Skin epidermis (tissue), 12 donors: ENCODE data around the gene SYNPR.
A peak's percentile ranks its signal among the peaks of the same experiment; 100 is the strongest.

Experiments
- H3K27ac ChIP-seq, 21 experiments: fragments of 200-600 bp; sonication (generic) in 11 of 21; one replicate each; pipeline ENCODE4 v1.5.0; 2020; ENCODE audit warnings: mild to moderate bottlenecking in 3 of 21, inconsistent platforms in 2 of 21, moderate library complexity in 2 of 21
- H3K4me3 ChIP-seq, 7 experiments: fragments of 200-600 bp; sonication (generic) in 2 of 7; one replicate each; pipeline ENCODE4 v1.5.0; 2020; ENCODE audit warnings: inconsistent platforms in 2 of 7, mild to moderate bottlenecking in 2 of 7, moderate library complexity in 1 of 7

The SYNPR gene

GRCh38 chr3:63296249-63296648 is 18.1 kb downstream of the SYNPR start:
- Histone ChIP-seq H3K4me3 (no peak overlapping the region), H3K27ac (no peak overlapping the region)

DNA sequence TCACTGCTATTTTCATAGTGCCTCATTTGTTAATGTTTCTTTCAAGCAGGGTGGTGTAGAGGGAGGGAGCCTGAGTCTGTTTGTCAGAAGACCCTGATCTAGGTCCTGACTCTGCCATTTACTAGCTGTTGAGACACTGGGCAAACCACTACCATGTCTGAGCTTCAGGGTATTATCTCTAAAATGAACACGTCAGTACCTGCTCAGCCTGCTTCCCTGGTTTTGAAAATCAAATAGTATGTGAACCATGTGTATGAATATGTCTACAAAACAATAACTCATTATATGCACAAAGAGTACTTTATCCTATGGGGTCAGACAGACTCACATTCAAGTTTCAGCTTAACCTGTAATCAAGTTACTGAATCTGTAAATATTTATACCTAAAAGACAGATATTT is 25.1 kb downstream of the SYNPR start:
- H3K27ac ChIP-seq, result no peak overlapping the region

DNA sequence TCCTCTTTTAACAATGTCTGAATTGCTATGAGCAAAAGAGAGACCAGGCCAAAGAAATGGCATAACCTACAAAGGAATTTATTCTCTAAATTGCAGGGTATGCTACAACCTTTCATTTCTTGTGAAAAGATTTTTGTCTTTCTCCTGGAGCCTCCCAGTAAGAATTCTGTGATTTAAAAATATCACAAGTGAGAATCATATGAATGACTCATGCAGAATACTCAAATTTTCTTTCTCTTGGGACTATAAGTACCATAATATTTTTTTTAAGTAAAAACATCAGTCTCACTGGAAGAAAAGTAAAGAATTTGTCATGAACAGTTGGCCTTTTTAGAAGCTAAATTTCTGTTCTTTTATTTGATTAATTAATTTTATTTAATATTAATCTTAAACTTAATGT is 26.3 kb downstream of the SYNPR start:
- Histone ChIP-seq H3K27ac (no peak overlapping the region), H3K4me3 (no peak overlapping the region)

More for the DNA sequence above, 25.1 kb downstream of the SYNPR start:
- H3K4me3 ChIP-seq, result no peak overlapping the region

DNA sequence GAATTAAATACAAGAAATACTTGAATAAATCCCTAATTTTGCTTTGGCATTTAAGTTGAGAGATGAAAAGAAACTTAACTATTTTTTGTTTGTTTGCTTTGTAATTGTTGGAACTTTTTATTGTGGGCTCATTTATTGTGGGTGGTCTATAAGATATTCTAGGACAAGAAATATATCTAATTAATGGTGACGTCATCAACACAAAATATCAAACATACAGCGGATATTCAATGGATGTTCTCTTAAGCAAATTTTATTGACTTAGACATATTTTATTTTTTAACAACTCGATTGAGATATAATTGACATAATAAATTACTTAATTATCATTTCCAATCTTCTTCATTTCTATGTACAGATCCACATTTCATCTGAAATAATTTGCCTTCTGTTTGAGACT is 30.0 kb downstream of the SYNPR start:
- no peak overlapping the region for H3K27ac ChIP-seq
- no peak overlapping the region for H3K4me3 ChIP-seq

DNA sequence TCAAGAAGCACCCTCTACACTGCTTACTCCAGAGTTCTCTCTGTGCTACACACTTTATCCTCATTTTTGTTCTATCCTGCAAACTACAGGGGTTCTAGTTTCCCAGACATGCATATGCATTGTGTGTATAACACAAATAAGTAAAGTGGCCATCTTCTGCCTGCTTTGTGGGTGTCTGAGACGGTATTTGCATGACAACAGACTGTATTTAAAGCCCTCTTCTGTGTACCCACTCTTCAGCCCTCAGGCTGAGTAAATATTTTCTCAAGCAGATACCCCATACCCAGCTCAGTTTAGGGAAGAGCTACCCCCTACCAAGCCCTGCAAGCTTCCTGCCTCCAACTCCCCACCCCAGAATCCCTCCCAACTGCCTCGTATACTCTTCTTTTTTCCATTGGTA is 31.7 kb downstream of the SYNPR start:
- Histone ChIP-seq H3K27ac (no peak overlapping the region), H3K4me3 (no peak overlapping the region)

DNA sequence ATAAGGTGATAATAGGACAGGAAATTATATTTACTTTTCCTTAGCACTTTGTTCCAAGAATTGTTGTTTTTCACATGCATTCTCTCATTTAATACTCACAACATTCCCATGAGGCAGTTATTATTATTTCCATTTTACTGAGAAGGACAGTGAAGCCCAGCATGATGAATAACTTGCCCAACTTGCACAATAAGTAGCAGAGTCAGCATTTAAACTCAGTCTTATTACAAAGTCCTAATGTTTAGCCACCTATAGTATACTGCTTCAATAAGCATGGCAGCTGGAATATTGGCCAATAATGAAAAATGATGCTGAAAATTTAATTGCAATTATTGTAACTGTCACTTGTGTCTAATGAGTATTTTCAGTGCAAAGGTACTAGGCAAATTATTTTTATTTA is 45.7 kb downstream of the SYNPR start:
- no peak overlapping the region for H3K4me3 ChIP-seq
- H3K27ac ChIP-seq, result no peak overlapping the region

GRCh38 chr3:63324621-63325020 is 46.5 kb downstream of the SYNPR start:
- Histone ChIP-seq H3K27ac (no peak overlapping the region), H3K4me3 (no peak overlapping the region)

DNA sequence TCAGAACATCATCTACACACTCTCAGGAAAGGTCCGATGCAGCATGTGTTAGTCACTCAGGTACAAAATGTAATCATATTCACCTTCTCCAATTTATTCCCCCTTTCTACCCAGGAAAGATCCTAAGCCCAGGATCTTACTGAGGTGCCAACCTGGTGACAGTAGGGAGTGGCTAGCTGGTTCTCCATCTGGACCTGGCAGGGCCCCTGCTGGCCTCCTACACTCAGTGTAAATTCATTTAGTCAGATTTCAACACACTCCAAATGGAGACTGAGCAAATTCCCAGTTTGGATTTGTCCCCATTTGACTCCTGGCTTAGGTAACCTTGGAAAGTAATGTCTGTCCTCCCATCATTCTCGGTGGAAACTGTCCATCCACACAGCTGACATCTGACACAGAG is 47.3 kb downstream of the SYNPR start:
- Histone ChIP-seq H3K4me3 (no peak overlapping the region), H3K27ac (no peak overlapping the region)

DNA sequence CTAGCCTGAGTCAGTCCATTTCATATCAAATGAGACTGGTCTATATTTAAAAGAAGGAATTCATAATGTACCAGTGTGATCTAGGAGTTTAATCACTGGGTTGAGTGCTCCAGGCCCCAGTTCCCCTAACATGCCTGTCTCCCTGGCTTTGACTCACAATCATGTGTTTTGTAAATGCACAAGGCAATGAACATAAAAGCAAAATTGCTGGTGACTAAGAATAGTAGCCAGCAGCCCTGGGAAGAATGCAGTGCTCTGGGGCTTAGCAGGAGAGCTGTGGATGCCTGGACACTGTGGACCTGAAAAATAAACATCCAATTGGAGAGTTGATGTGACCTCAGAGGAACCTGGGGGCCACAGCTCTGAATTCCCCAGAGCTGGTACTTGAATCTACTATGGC is 50.3 kb downstream of the SYNPR start:
- no peak overlapping the region for H3K4me3 ChIP-seq
- H3K27ac ChIP-seq, result peak overlapping the region in 1 of 21 experiments; percentile 0

- no peak overlapping the region for H3K27ac ChIP-seq
- H3K4me3 ChIP-seq, result no peak overlapping the region
Measured at GRCh38 chr3:63331520-63331919, 53.4 kb downstream of the SYNPR start.

- no peak overlapping the region for H3K27ac ChIP-seq
- H3K4me3 ChIP-seq, result no peak overlapping the region
Measured at GRCh38 chr3:63333815-63334214, 55.7 kb downstream of the SYNPR start.

DNA sequence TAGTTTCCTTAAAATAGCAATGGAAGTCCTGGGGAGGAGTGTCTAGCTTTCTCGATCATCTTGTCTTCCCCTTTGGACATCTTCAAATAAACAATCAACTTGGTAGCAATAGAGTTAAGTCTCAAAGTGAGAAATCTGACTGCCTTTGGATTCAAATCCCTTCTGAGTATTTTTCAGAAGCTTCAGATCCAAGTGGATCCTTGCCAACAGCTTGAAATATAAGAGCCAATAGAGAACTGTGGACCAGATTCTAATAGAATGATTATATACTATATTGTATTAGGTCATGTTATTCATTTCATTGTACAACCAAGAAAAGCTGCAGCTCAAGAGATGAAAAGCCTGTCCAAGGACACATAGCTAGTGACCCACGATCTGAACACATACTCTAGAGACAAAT is 60.2 kb downstream of the SYNPR start:
- Histone ChIP-seq H3K4me3 (no peak overlapping the region), H3K27ac (no peak overlapping the region)

DNA sequence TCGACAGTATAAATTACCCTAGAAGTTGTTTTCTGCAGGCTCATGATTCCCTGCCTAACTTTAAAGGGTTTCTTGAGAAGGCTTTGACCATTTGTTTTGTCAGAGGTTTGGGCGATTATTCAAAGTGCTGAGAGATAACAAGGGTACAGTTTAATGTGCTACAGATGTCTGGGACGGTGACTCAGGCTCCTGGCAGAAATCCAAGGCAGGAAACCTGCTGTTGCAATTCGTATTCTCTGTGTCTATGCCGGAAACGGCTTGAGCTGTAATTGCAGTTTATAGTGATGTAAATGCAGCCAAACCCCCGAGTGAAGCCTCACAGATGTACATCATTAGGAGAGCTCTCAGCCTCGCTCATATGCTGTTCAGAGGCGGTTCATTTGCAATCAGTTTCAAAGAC is 65.6 kb downstream of the SYNPR start:
- Histone ChIP-seq H3K27ac (no peak overlapping the region), H3K4me3 (no peak overlapping the region)

- Histone ChIP-seq H3K4me3 (no peak overlapping the region), H3K27ac (no peak overlapping the region)
Measured at GRCh38 chr3:63344661-63345060, 66.6 kb downstream of the SYNPR start.

DNA sequence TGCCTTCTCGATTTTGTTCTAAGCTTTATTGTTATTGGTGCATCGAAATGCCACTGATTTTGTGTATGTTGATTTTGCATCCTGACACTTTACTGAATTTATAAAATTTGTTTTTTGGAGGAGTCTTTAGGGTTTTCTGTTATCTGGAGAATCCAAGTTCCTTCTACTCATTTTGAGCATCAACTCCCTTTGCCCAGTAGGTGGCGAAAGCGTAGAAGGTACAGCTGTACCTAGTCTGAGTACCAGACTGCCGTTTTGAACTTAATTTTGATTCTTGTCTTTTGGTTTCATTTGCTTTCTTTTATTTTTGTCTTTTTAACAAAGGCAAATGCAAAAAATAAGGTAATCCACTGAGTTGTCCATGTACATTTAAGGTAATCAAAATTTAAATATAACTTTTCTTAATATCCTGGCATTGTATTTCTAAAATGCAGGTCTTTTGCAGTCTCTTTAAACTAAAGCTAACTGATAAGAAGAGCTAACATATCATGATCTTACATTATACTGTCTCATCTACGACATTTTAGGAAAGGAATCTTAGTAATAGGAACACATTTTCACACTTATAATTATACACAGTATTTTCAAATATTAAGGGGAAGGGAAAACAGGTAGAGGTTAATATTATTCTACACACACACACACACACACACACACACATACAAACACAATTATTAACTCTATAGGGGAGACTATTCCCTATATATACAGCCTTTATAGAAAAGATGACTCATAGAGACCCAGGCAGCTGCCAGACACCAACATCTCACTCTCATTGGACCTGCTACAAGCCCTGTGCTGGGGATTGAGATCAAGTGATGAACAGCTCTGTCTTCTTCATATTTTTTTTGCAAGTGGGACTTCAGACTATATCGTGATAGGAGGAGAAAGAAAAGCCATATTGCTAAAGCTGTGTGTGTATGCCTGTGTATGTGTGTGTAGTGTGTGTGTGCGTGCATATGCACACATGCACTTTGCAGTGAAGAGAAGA is 71.8 kb downstream of the SYNPR start:
- Histone ChIP-seq H3K27ac (no peak overlapping the region), H3K4me3 (no peak overlapping the region)

DNA sequence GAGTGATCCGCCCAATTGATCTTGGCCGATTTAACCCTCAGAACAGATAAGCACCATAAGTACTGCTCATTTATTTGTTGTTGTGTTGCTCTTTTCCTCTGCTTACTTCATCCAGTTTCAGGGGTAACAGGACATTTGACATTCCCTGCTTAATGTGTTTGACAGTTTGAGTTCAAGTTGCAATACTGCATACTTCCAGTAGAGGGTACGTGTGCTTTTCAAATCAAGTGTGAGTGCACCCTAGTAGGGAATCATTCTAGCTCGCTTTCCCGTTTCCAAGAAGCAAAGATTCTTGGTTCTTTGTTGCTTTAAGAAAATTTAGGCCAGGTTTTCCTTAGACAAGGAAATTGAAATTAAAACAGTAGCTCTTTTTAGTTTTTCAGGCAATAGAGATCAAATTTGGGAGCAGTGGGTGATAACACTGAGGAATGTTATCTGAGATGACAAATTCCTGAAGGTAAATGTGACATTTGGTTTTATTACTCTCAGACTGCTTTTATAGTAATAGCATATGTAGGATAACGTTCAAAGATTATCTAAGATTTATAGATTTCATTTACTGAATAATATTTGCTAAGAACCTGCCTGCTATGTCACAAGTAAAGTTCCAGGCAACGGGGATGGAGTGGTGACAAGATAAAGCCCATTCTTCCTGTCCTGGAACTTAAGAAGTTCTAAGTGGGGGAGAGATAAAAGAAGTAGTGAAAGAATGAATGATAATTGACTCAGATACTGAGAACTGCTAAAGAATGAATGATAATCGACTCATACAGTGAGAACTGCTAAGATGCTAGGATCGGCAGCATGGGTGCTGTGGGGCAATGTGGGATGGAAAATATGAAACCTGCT is 73.3 kb downstream of the SYNPR start:
- no peak overlapping the region for H3K27ac ChIP-seq
- no peak overlapping the region for H3K4me3 ChIP-seq

DNA sequence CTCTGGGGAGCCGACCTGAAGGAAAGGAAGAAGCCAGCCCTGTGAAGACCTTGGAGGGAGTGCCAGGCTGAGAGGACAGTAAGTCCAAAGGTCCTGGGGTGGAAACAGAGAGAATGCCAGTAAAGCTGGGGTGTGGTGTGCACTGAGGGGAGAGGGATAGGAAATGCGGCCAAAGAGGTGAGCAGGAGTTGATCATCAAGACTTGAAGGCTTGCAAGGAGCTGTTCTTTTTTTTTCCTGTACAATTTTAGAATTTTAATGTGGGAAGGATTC is 73.8 kb downstream of the SYNPR start:
- Histone ChIP-seq H3K27ac (no peak overlapping the region), H3K4me3 (no peak overlapping the region)

GRCh38 chr3:63353383-63353782 is 75.3 kb downstream of the SYNPR start:
- Histone ChIP-seq H3K4me3 (no peak overlapping the region), H3K27ac (no peak overlapping the region)

DNA sequence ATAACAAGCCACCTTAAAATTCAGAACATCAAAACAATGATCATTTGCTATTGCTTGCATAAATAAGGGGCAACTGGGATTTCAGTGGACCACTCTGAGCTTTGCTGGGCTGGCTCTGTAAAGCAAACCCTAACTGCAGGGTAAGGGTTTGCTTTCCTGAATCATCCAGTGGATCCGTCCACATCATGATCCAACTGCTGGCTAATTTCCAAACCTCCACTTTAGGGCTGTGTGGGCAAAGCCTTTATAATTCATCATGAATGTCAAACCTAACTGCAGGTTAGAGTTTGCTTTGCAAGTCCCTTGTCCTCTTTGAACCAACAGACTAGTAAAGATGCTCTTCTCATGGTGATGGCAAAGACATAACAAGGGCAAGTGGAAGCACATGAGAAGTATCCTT is 76.1 kb downstream of the SYNPR start:
- Histone ChIP-seq H3K27ac (no peak overlapping the region), H3K4me3 (no peak overlapping the region)

DNA sequence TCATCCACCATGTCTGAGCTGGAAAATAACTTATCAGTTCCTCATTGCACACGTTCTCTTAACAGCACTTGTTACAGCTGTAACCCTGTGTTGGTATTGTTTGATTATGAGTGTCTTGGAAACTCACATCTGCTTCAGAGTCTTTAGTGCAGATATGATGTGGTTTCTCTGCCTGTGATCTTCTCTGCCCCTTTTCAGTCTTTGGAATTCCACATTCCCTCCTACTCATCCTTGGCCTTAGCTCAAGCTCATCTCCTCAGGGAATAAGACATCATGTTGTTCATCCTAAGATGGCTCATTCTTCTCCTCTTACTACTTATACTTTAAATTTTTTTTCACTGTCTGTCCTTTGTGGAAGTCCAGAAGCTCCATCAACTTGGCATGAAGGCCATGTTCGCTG is 77.7 kb downstream of the SYNPR start:
- H3K27ac ChIP-seq, result no peak overlapping the region
- H3K4me3 ChIP-seq, result no peak overlapping the region

- H3K27ac ChIP-seq, result no peak overlapping the region
- H3K4me3 ChIP-seq, result no peak overlapping the region
Measured at GRCh38 chr3:63364495-63364894, 86.4 kb downstream of the SYNPR start.
